NCI-H524 treated with DMSO at 0.1 percent for 48 hours (cell line): Measurements from ENCODE around the gene KRTDAP.

ENCODE experiments used
- DNase-seq: peaks from one replicate; lab custom pipeline; 2025; lab: John Stamatoyannopoulos, UW

Gene KRTDAP

DNA sequence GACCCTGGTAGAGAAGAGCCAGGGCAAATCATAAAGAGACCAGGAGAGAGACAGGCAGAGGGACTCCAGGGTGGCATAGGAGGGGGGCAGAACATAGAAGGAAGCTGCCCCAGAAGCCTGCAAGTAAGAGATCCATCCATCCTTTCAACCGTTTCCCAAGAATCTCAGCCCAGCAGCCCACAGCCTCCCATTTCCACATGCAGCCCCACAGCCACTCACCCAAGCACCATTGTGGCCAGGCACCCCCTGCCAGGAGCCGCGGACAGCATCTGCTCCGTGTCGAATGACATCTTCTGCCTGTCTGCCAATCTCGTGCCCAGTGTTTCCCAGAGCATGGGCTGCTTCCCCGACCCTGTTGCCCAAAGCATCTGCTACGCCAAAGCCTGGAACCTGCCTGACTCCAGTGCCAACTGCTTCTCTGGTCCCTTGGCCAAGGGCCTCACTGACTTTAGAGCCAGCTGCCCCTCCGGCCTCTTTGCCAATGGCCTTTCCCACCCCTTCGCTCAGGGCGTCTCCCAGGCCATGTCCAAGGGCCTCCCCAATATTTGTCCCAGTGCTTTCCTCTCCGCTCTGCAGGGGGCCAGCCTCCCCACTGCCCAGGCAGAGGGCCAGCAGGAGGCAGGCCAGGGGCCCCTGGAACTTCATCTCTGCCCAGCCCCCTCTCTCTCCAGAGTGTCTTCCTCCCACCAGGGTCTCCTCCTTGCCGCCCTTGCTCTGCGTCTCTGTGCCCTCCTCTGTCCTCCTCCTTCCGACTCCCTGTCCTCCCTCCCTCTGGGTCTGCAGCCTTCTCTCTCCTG is 22.8 kb upstream of the KRTDAP start:
- DNase-seq: no peak

DNA sequence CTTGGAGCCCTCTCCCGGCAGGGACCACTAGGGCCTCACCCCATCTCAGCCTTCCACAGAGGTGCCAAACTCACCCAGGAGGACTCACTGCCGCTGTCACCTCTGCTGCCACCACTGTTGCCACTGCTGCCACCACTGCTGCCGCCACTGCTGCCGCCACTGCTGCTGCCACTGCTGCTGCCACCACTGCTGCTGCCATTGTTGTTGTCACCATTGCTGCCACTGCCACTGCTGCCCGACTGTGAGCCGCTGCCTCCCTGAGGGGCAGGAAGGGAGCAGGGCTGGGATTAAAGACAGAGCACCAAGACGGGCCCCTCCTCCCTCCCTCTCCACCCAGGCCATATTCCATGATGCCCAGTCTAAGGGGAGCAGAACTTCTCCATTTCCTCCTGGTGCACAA is 21.1 kb upstream of the KRTDAP start:
- no peak for DNase-seq

DNA sequence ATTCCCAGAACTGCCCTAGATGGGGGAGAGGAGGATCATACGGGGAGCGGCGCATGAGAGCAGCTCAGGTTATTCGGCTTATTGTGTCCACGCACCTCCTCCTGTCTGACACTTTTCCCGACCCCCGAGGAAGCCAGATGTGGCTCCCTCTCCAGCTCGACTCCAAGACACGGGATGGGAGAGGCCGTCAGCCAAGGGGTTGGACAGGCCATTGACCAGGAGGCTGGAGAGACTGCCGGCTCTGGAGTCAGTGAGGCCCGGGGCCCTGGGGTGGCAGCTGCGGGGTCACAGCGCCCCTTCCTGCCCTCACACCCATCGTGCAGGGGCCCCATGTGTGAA is 20.3 kb upstream of the KRTDAP start:
- DNase-seq: no peak

GRCh38 chr19:35509861-35510625 is 19.8 kb upstream of the KRTDAP start:
- peak; percentile 16 for DNase-seq

DNA sequence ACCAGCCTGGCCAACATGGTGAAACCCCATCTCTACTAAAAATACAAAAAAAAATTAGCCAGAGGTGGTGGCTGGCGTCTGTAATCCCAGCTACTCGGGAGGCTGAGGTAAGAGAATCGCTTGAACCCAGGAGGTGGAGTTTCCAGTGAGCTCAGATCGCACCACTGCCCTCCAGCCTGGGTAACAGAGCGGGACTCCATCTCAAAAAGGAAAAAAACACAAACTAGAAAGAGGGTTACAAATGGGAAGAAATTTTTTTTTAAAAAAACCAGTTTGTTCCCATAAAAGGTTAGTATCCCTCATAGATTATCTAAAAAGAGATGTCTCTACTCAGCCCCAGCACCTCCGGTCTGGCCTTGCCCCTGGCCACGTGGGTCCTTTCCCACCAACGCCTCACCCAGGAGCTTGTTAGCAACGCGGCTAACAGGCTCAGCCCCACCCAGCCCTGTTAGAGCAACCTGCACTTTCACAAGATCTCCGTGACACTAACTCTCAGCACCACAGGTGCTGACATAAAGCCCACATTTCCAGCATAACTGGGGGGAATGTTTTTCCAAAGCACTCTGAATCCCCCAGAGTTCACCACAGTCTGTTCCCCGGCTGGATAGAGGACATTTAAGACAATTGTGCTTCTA is 18.9 kb upstream of the KRTDAP start:
- no peak for DNase-seq

DNA sequence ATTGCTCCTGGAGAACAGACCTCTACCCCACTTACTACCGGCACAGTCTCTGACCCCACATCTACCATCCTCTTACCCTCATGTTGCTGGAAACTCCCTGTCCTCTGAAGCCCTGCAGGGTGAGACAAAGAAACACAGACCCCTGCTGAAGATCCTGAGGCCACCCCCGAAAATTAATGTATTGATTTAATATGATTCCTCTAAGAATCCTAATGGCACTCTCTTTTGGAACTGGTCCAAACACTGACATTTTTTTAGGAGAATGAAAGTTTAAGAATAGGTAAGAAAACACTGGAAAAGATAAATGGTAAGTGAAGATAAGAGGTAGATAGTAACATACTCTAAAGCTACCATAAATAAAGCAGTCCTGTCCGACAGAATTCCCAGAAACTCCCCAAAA is 17.9 kb upstream of the KRTDAP start:
- DNase-seq: no peak

GRCh38 chr19:35507561-35507960 is 17.3 kb upstream of the KRTDAP start:
- DNase-seq: no peak

- no peak for DNase-seq
Observed at GRCh38 chr19:35506011-35506410, 15.7 kb upstream of the KRTDAP start.

GRCh38 chr19:35502751-35503150 is 12.5 kb upstream of the KRTDAP start:
- DNase-seq: no peak

- no peak for DNase-seq
Observed at GRCh38 chr19:35501684-35502083, 11.4 kb upstream of the KRTDAP start.

GRCh38 chr19:35500611-35501010 is 10.3 kb upstream of the KRTDAP start:
- no peak for DNase-seq

GRCh38 chr19:35498984-35499527 is 8.8 kb upstream of the KRTDAP start:
- no peak for DNase-seq

GRCh38 chr19:35498220-35498619 is 8.0 kb upstream of the KRTDAP start:
- DNase-seq: no peak

DNA sequence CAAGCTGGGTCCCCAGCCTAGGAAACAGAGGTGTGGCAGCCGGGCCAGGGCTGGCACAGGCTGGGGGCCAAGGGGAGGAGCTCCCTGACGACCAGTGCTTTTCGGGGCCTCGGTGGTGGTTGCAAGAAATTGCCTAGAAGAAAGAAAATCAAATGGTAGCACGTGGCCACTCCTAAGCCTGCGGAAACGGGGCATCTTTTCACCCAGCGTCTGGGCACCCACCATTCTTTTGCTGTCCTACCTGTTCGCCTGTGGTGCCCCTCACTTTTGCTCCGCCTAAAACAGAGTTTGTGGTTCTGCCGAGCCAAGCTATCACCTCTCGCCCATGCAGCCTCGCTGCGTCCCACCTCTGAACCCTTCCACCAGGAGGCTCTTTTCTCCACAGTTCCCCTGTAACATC is 7.1 kb upstream of the KRTDAP start:
- no peak for DNase-seq

DNA sequence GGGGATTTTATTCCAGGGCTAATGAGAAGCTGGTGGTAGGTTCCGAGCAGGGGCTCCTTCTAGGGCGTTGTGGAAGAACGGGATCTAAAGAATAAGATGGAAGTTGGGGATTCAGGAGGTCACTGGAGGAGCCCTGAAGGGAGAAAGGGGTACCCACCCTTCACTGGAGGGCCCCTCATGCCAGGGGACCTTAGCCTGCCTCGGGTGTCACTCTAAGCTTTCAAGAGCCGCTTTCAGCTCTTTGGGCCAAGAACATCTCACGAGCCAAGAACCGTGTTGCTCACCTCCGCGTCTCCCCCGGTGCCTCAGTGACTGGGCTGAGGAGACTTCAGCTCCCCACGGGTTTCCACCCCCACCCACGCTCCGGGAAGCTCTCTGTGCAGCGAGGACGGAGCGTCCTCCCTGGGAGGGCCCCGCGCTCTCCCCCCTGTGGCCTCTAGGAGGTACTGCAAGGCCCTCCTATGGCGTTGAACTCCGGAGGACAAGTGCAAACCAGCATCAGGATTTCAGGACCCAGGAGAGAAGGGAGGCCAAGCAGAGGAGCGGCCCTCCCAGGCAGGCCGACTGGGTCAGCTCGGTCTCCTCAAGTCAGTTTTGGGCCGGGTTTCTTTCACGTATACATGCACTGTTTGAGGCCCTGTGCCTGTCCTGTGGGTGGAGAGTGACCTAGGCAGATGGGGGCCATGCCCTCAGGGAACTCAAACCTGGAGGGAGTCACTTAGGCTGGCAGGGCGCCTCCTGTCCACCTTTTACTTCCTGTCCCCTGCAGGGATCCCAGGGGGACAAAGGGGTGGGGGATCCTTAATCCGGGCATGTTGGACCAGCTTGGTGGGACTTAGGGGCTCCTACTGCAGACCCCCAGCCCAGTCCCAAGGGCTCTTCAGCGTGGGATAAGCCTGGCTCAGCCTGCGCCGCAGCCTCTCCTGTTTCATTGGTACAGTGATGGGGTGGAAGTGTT is 5.1 kb upstream of the KRTDAP start:
- no peak for DNase-seq

- no peak for DNase-seq
Observed at GRCh38 chr19:35493971-35494370, 3.7 kb upstream of the KRTDAP start.

GRCh38 chr19:35491836-35492360 is 1.6 kb upstream of the KRTDAP start:
- no peak for DNase-seq

GRCh38 chr19:35488677-35489076 is 1.6 kb downstream of the KRTDAP start:
- no peak for DNase-seq

- DNase-seq: no peak
Observed at GRCh38 chr19:35487656-35488182, 2.5 kb downstream of the KRTDAP start.

DNA sequence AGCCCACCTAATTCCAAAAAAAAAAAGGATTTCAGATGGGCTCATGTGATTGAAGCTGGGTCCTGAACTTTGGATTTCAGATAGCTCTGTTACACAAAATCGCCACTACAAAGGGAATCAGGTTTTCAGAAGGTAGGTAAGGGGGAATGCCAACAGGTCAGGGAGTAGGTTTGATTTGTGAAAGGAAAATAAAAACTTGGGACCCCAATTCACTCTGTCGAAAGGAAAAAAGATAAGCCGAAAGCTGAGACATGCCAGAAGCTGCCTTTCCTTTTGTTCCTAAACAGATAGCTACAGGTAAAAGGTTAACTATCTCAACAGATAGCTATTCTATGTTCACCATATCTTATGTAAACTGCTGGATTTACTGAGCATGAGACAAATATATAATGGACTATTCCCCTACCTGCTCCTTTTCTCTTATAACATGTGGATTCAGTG is 4.0 kb downstream of the KRTDAP start:
- DNase-seq: no peak
